ENCODE data around the gene MMP20. TPM values are rescaled to one million over a fixed set of nuclear protein-coding genes. Genes with fewer than 3 reads are reported as not detected.
A peak's percentile ranks its signal among the peaks of the same experiment; 100 is the strongest.

MMP20 gene
- total and polyA plus RNA-seq, 2 experiments from 2014 or later = not detected

GRCh38 chr11:102604875-102605274 is 20.3 kb downstream of the MMP20 start:
- H3K9me3 Mint-ChIP-seq = peaks cover 3% of the 10 kb centered on the region; the same call in 1 of the 3 replicates

More at GRCh38 chr11:102604875-102605274, 20.3 kb downstream of the MMP20 start:
- TF ChIP-seq NANOG (IDR thresholded peaks at IDR 0.05; ENCODE audit: borderline replicate concordance) (no peak), EZH2 (IDR thresholded peaks at IDR 0.05; ENCODE audit: low read depth, unreplicated experiment) (no peak), ZNF331 (CRISPR knock-in tag; IDR thresholded peaks at IDR 0.05; ENCODE audit: low read depth) (no peak), POLR2AphosphoS5 (IDR thresholded peaks at IDR 0.05; ENCODE audit: low read depth) (no peak), CTCF (conservative IDR thresholded peaks at IDR 0.05; ENCODE audit: low read depth in 2 of 2) (no peak), EZH2phosphoT487 (IDR thresholded peaks at IDR 0.05; ENCODE audit: unreplicated experiment) (no peak), STAT1 (IDR thresholded peaks at IDR 0.05; ENCODE audit: unreplicated experiment) (no peak), JUNB (IDR thresholded peaks at IDR 0.05; ENCODE audit: unreplicated experiment) (no peak)
- TF ChIP-seq, protein P1, sequence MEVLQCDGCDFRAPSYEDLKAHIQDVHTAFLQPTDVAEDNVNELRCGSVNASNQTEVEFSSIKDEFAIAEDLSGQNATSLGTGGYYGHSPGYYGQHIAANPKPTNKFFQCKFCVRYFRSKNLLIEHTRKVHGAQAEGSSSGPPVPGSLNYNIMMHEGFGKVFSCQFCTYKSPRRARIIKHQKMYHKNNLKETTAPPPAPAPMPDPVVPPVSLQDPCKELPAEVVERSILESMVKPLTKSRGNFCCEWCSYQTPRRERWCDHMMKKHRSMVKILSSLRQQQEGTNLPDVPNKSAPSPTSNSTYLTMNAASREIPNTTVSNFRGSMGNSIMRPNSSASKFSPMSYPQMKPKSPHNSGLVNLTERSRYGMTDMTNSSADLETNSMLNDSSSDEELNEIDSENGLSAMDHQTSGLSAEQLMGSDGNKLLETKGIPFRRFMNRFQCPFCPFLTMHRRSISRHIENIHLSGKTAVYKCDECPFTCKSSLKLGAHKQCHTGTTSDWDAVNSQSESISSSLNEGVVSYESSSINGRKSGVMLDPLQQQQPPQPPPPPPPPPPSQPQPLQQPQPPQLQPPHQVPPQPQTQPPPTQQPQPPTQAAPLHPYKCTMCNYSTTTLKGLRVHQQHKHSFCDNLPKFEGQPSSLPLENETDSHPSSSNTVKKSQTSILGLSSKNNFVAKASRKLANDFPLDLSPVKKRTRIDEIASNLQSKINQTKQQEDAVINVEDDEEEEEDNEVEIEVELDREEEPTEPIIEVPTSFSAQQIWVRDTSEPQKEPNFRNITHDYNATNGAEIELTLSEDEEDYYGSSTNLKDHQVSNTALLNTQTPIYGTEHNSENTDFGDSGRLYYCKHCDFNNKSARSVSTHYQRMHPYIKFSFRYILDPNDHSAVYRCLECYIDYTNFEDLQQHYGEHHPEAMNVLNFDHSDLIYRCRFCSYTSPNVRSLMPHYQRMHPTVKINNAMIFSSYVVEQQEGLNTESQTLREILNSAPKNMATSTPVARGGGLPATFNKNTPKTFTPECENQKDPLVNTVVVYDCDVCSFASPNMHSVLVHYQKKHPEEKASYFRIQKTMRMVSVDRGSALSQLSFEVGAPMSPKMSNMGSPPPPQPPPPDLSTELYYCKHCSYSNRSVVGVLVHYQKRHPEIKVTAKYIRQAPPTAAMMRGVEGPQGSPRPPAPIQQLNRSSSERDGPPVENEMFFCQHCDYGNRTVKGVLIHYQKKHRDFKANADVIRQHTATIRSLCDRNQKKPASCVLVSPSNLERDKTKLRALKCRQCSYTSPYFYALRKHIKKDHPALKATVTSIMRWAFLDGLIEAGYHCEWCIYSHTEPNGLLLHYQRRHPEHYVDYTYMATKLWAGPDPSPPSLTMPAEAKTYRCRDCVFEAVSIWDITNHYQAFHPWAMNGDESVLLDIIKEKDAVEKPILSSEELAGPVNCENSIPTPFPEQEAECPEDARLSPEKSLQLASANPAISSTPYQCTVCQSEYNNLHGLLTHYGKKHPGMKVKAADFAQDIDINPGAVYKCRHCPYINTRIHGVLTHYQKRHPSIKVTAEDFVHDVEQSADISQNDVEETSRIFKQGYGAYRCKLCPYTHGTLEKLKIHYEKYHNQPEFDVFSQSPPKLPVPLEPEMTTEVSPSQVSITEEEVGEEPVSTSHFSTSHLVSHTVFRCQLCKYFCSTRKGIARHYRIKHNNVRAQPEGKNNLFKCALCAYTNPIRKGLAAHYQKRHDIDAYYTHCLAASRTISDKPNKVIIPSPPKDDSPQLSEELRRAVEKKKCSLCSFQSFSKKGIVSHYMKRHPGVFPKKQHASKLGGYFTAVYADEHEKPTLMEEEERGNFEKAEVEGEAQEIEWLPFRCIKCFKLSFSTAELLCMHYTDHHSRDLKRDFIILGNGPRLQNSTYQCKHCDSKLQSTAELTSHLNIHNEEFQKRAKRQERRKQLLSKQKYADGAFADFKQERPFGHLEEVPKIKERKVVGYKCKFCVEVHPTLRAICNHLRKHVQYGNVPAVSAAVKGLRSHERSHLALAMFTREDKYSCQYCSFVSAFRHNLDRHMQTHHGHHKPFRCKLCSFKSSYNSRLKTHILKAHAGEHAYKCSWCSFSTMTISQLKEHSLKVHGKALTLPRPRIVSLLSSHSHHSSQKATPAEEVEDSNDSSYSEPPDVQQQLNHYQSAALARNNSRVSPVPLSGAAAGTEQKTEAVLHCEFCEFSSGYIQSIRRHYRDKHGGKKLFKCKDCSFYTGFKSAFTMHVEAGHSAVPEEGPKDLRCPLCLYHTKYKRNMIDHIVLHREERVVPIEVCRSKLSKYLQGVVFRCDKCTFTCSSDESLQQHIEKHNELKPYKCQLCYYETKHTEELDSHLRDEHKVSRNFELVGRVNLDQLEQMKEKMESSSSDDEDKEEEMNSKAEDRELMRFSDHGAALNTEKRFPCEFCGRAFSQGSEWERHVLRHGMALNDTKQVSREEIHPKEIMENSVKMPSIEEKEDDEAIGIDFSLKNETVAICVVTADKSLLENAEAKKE (CRISPR knock-in tag; IDR thresholded peaks at IDR 0.05) = no peak
- TF ChIP-seq, protein P2, sequence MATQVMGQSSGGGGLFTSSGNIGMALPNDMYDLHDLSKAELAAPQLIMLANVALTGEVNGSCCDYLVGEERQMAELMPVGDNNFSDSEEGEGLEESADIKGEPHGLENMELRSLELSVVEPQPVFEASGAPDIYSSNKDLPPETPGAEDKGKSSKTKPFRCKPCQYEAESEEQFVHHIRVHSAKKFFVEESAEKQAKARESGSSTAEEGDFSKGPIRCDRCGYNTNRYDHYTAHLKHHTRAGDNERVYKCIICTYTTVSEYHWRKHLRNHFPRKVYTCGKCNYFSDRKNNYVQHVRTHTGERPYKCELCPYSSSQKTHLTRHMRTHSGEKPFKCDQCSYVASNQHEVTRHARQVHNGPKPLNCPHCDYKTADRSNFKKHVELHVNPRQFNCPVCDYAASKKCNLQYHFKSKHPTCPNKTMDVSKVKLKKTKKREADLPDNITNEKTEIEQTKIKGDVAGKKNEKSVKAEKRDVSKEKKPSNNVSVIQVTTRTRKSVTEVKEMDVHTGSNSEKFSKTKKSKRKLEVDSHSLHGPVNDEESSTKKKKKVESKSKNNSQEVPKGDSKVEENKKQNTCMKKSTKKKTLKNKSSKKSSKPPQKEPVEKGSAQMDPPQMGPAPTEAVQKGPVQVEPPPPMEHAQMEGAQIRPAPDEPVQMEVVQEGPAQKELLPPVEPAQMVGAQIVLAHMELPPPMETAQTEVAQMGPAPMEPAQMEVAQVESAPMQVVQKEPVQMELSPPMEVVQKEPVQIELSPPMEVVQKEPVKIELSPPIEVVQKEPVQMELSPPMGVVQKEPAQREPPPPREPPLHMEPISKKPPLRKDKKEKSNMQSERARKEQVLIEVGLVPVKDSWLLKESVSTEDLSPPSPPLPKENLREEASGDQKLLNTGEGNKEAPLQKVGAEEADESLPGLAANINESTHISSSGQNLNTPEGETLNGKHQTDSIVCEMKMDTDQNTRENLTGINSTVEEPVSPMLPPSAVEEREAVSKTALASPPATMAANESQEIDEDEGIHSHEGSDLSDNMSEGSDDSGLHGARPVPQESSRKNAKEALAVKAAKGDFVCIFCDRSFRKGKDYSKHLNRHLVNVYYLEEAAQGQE (IDR thresholded peaks at IDR 0.05; ENCODE audit: unreplicated experiment) = no peak
- TF ChIP-seq, protein P3, sequence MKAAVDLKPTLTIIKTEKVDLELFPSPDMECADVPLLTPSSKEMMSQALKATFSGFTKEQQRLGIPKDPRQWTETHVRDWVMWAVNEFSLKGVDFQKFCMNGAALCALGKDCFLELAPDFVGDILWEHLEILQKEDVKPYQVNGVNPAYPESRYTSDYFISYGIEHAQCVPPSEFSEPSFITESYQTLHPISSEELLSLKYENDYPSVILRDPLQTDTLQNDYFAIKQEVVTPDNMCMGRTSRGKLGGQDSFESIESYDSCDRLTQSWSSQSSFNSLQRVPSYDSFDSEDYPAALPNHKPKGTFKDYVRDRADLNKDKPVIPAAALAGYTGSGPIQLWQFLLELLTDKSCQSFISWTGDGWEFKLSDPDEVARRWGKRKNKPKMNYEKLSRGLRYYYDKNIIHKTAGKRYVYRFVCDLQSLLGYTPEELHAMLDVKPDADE (IDR thresholded peaks at IDR 0.05) = no peak
- Mint-ChIP-seq H3K27me3 (ENCODE audit: insufficient read depth, low read depth, poor library complexity) (peaks cover 2% of the 10 kb centered on the region), H3K4me3 (no peak overlapping the region), H3K36me3 (ENCODE audit: low read depth) (no peaks in the 10 kb centered on the region), H3K27ac (no peak overlapping the region), H3K4me1 (peaks cover 12% of the 10 kb centered on the region)
- DNase-seq (ENCODE audit: low spot score) (peak; percentile 28), ATAC-seq (peak; percentile 61)
- no peak overlapping the region for H2AFZ ChIP-seq
- 0 out of 2 replicates have a peak, but pooled peaks cover 5% of the 10 kb centered on the region for H3K9me2 ChIP-seq (ENCODE audit: insufficient read depth)
- H3F3A ChIP-seq (replicated peaks; ENCODE audit: low read depth) = no peaks in the 10 kb centered on the region
- no peak overlapping the region for H3K27ac ChIP-seq (ENCODE audit: low read depth)
- H3K27me3 ChIP-seq (ENCODE audit: insufficient read depth) = no peaks in the 10 kb centered on the region
- no peaks in the 10 kb centered on the region for H4K20me1 ChIP-seq (replicated peaks; ENCODE audit: insufficient read depth)
- H3K4me2 ChIP-seq = no peak overlapping the region
- H3K4me1 ChIP-seq (ENCODE audit: insufficient read depth) = no peaks in the 10 kb centered on the region
- H3K79me2 ChIP-seq (replicated peaks; ENCODE audit: insufficient read depth) = no peaks in the 10 kb centered on the region
- H3K4me3 ChIP-seq = no peak overlapping the region
- no peaks in the 10 kb centered on the region for H3K36me3 ChIP-seq (ENCODE audit: insufficient read depth)
